LNCaP clone FGC (cell line): Measurements from ENCODE around the gene PRKAR2A.
"Not testable (repeated sequence)": the region's sequence is repeated elsewhere in the genome, so short reads cannot be mapped to it uniquely, and the experiment has no call there.

Experiments
- DNase-seq: peaks from one replicate; pipeline ENCODE4 v3.0.0-alpha.2; 2011; ENCODE audit warnings: low read depth
- H3K4me3 ChIP-seq: 2 replicates; pipeline ENCODE4 v1.5.1; 2011; ENCODE audit warnings: mild to moderate bottlenecking, low read depth, low read length, control low read depth
- CTCF ChIP-seq: IDR thresholded peaks from 2 replicates; pipeline ENCODE4 v1.5.1; 2012; ENCODE audit warnings: mild to moderate bottlenecking; ENCODE audit not compliant: control insufficient read depth, insufficient read depth; ENCODE audit errors: extremely low read depth

PRKAR2A gene

DNA sequence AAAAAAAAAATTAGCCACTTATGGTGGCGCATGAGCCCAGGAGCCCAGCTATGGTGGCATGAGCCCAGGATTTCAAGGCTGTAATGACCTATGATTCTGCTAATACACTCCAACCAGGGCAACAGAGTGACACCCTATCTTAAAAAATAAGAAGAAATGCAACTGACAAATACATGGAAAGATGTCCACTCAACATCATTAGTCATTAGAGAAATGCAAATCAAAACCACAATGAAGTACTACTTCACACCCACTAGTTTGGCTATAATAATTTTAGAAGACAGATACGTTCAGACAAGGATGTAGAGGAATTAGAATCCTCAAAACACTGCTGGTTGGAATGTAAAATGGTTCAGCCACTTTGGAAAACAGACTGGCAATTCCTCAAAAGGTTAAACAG is 10.5 kb downstream of the PRKAR2A start:
- H3K4me3 ChIP-seq: no peak overlapping the region
- no peak for DNase-seq
- TF ChIP-seq CTCF: no peak

DNA sequence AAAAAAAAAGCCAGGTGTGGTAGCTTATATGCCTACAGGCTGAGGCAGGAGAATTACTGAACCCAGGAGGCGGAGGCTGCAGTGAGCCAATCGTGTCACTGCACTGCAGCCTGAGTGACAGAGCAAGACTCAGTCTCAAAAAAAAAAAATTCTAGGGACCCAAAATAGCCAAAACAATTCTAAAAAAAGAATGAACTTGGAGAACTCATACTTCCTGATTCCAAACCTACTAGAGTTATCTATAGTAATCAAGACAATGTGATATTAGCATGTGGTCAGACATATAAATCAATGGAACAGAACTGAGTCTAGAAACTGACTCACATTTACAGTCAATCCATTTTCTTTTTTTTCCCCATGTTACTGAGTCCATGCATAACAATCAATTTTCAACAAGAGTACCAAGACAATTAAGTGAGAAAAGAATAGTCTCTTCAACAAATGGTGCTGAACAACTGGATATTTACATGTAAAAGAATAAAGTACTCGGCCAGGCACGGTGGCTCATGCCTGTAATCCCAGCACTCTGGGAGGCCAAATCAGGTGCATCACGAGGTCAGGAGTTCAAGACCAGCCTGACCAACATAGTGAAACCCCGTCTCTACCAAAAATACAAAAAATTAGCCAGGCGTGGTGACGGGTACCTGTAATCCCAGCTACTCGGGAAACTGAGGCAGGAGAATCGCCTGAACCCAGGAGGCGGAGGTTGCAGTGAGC is 11.9 kb downstream of the PRKAR2A start:
- TF ChIP-seq CTCF: no peak
- no peak overlapping the region for H3K4me3 ChIP-seq
- no peak for DNase-seq

- DNase-seq: no peak
- no peak for TF ChIP-seq CTCF
- H3K4me3 ChIP-seq: no peak overlapping the region
These were observed 15.0 kb downstream of the PRKAR2A start for GRCh38 chr3:48832684-48833083.

DNA sequence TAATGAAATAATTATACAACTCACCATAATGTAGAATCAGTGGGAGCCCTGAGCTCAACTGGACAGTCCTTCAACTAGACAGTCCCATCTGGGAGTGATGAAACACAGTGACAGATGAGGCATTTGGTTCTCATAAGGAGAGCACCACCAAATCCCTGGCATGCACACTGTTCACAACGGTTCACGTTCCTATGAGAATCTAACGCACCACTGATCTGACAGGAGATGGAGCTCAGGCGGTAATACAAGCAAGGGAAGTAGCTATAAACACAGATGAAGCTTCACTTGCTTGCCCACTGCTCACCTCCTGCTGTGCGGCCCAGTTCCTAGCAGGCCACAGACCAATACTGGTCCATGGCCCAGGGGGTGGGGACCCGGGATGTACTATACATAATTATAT is 17.0 kb downstream of the PRKAR2A start:
- no peak overlapping the region for H3K4me3 ChIP-seq
- no peak for TF ChIP-seq CTCF
- DNase-seq: no peak

- not testable (repeated sequence) for DNase-seq, H3K4me3 ChIP-seq
These were observed 18.1 kb downstream of the PRKAR2A start for GRCh38 chr3:48829525-48829924.

- not testable (repeated sequence) for H3K4me3 ChIP-seq, DNase-seq
These were observed 19.8 kb downstream of the PRKAR2A start for GRCh38 chr3:48827874-48828273.

GRCh38 chr3:48826451-48826850 is 21.2 kb downstream of the PRKAR2A start:
- no peak overlapping the region for H3K4me3 ChIP-seq
- no peak for DNase-seq
- TF ChIP-seq CTCF: no peak

DNA sequence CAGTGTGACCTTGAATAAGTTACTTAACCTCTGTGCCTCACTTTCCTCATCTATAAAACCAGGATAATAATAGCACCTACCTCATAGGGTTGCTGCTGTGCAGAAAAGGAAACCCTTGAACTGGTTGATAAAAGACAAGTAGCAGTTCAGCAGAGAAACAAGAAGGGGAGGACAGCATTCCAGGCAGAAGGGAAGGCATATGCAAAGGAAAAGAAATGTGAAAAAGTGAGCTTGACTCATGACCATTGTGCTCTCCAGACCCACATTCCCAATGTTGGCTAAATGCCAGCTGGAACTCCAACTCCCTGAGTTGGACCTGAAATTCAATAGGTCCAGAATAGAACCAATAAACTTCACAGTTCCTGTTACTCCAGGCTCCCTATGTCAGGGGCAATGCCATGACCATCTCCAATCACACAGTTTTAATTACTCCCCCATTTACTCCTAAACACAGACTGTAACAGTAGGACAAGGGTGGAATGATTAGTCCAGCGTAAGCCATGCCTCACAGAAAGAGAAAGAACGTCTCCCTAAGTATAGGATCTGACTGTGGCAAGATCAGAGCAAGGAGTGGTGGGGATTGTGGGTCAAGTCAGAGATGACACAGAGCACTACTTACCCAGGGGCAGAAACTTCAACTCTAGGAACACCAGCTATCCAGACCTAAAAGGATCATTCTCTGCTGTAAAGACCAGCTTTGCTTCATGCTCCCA is 26.9 kb downstream of the PRKAR2A start:
- DNase-seq: no peak
- TF ChIP-seq CTCF: no peak
- H3K4me3 ChIP-seq: no peak overlapping the region
